T-helper 2 cell treated with Interferon-gamma antibody and Interleukin-4, amounts not matched to agents 100 ng/mL and 5 ng/mL, for 36 hours (primary cell): ENCODE measurements around the gene RHO. TPM values are rescaled to one million over a fixed set of nuclear protein-coding genes. Genes with fewer than 3 reads are reported as not detected.
"Not testable (repeated sequence)": the region's sequence is repeated elsewhere in the genome, so short reads cannot be mapped to it uniquely, and the experiment has no call there.

ENCODE experiments used
- intact Hi-C: fragments of 100-400 bp; cut with micrococcal nuclease; formaldehyde crosslinking; loops from one replicate; pipeline ENCODE4 v1.15.1; 2023
- total RNA-seq: library from RNA; stranded (reverse); gene quantifications from 2 replicates; pipeline ENCODE4 v1.2.3, GENCODE V29; 2022

RHO gene
- total RNA-seq, 1 donor from 2014 or later, result not detected

- intact Hi-C loops, result no loop called here
These were observed 12.5 kb downstream of the RHO start for GRCh38 chr3:129540776-129541516.

GRCh38 chr3:129542747-129543146 lies 14.3 kb downstream of the RHO start:
- intact Hi-C loops, result no loop called here

GRCh38 chr3:129543156-129543790 lies 14.8 kb downstream of the RHO start, which contains the start of gene H1-8:
H1-8 (plus strand) TSS chr3:129543175; CDS start chr3:129543219, 44 bp downstream.
- intact Hi-C loops, result no loop called here

GRCh38 chr3:129543999-129544398 lies 15.6 kb downstream of the RHO start:
- intact Hi-C loops, result no loop called here

GRCh38 chr3:129545951-129546350 lies 17.5 kb downstream of the RHO start:
- intact Hi-C loops, result not testable (repeated sequence)

- intact Hi-C loops, result no loop called here
These were observed 18.8 kb downstream of the RHO start for GRCh38 chr3:129547241-129547640.

GRCh38 chr3:129548104-129548965 lies 19.9 kb downstream of the RHO start:
- intact Hi-C loops, result no loop called here

GRCh38 chr3:129549006-129549800 lies 20.8 kb downstream of the RHO start:
- intact Hi-C loops, result no loop called here

GRCh38 chr3:129549805-129550204 lies 21.4 kb downstream of the RHO start:
- intact Hi-C loops, result no loop called here

- intact Hi-C loops, result no loop called here
These were observed 24.0 kb downstream of the RHO start for GRCh38 chr3:129552287-129553050.

GRCh38 chr3:129553171-129553570 lies 24.7 kb downstream of the RHO start:
- intact Hi-C loops, result no loop called here

- intact Hi-C loops, result no loop called here
These were observed 25.3 kb downstream of the RHO start for GRCh38 chr3:129553719-129554118.

GRCh38 chr3:129554356-129555152 lies 26.1 kb downstream of the RHO start:
- intact Hi-C loops, result no loop called here

GRCh38 chr3:129555153-129555550 lies 26.7 kb downstream of the RHO start:
- intact Hi-C loops, result no loop called here

GRCh38 chr3:129555616-129556357 lies 27.3 kb downstream of the RHO start:
- intact Hi-C loops, result no loop called here

GRCh38 chr3:129556358-129556695 lies 27.9 kb downstream of the RHO start:
- intact Hi-C loops, result no loop called here

- intact Hi-C loops, result no loop called here
These were observed 28.6 kb downstream of the RHO start for GRCh38 chr3:129556890-129557547.

GRCh38 chr3:129557548-129557894 lies 29.1 kb downstream of the RHO start:
- intact Hi-C loops, result no loop called here
